NCI-H1417 (cell line): ENCODE results near the gene GALNT9.
A peak's percentile ranks its signal among the peaks of the same experiment; 100 is the strongest.

Experiments
- DNase-seq, 3 experiments: peaks; one replicate each; lab custom pipeline; 2025; lab: John Stamatoyannopoulos, UW

GALNT9 gene

GRCh38 chr12:132181570-132182200 is 147.7 kb downstream of the GALNT9 start:
- DNase-seq: no peak

- no peak for DNase-seq
Observed at GRCh38 chr12:132180648-132181546, 148.5 kb downstream of the GALNT9 start.

- DNase-seq: no peak
Observed at GRCh38 chr12:132179431-132180362, 149.7 kb downstream of the GALNT9 start.

GRCh38 chr12:132178801-132179401 is 150.5 kb downstream of the GALNT9 start:
- peak; percentile 59 to 77 (median 73) for DNase-seq

- DNase-seq: no peak
Observed at GRCh38 chr12:132178316-132178715, 151.1 kb downstream of the GALNT9 start.

- DNase-seq: no peak
Observed at GRCh38 chr12:132176920-132177551, 152.4 kb downstream of the GALNT9 start.

- no peak for DNase-seq
Observed at GRCh38 chr12:132176385-132176919, 152.9 kb downstream of the GALNT9 start.

GRCh38 chr12:132175496-132176384 is 153.6 kb downstream of the GALNT9 start:
- no peak for DNase-seq

- DNase-seq: peak in 1 of 3 experiments; percentile 23
Observed at GRCh38 chr12:132174839-132175490, 154.4 kb downstream of the GALNT9 start.

GRCh38 chr12:132174015-132174838 is 155.2 kb downstream of the GALNT9 start:
- DNase-seq: no peak

- DNase-seq: peak in 2 of 3 experiments; percentile 33 to 75
Observed at GRCh38 chr12:132173135-132174014, 156.0 kb downstream of the GALNT9 start.

GRCh38 chr12:132172619-132173018 is 156.8 kb downstream of the GALNT9 start:
- DNase-seq: no peak

GRCh38 chr12:132171968-132172521 is 157.3 kb downstream of the GALNT9 start:
- no peak for DNase-seq

- no peak for DNase-seq
Observed at GRCh38 chr12:132171293-132171967, 158.0 kb downstream of the GALNT9 start.

GRCh38 chr12:132170637-132171292 is 158.6 kb downstream of the GALNT9 start:
- DNase-seq: no peak

- DNase-seq: peak in 2 of 3 experiments; percentile 38 to 44
Observed at GRCh38 chr12:132170094-132170636, 159.2 kb downstream of the GALNT9 start.
